Amygdala (tissue), 56 donors: ENCODE results near the gene DTNBP1.
"Not testable (repeated sequence)": the region's sequence is repeated elsewhere in the genome, so short reads cannot be mapped to it uniquely, and the experiment has no call there.

Source experiments
- DNase-seq, 56 donors: peaks; one replicate each; lab custom pipeline; 2025; lab: John Stamatoyannopoulos, UW

Gene DTNBP1

DNA sequence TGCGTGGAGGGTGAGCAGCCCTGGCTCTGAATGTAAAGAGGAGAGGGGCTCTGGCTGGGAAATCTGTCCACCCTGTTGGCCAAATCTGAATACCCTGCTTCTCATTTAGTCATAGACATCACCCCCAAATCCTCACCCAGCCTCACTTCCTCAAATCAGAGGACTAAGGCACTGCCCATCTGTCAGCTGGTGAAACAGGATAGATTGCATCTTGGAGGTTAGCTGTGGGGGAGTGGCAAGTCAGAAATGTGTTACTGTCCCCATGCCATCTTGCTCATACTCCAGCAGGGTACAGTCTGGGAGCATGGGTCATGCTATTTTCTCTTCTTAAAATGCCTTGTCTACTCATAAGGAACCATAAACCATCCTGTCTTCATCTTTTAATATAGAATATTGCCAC lies 9.5 kb upstream of the DTNBP1 start:
- no peak for DNase-seq

DNA sequence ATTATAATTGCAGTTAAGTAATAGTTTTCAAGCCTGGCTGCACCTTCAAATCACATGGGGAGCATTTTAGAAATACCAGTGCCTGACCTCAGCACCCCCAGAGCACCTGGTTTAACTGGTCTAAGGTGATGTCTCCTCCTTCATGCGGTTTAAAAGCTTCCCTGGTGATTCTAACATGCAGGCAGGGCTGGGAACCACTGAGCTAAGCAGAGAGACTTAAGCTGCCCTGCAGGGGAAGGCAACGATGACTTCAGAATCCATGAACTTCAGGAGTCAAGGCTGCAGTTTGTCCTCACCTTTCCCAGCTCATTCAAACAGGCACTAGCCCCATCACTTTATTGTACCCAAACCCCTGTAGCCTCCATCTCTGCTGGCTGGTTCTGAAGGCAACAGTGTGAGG lies 6.1 kb upstream of the DTNBP1 start:
- DNase-seq: no peak

DNA sequence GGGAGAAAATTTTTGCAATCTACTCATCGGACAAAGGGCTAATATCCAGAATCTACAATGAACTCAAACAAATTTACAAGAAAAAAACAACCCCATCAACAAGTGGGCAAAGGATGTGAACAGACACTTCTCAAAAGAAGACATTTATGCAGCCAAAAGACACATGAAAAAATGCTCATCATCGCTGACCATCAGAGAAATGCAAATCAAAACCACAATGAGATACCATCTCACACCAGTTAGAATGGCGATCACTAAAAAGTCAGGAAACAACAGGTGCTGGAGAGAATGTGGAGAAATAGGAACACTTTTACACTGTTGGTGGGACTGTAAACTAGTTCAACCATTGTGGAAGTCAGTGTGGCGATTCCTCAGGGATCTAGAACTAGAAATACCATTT lies 4.1 kb upstream of the DTNBP1 start:
- DNase-seq: not testable (repeated sequence)

DNA sequence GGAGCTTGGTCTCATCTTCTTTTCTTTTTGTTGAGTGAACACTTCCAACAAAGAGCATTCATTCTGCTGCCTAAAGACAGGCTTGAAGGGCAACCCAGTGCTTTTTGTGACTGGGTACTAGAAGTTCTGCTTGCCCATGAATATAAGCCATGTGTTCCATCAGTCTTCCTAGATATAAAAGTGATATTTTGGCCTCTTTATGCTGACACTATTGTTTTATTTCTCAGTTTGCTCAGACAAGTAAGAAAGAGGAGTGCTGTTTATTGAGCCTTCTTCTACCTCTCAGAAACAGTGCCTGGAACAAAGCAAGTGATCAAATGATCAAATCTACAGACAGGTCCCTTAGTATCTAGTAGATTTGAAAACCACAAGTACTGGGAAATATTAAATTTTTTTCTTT lies 2.4 kb upstream of the DTNBP1 start:
- no peak for DNase-seq

DNA sequence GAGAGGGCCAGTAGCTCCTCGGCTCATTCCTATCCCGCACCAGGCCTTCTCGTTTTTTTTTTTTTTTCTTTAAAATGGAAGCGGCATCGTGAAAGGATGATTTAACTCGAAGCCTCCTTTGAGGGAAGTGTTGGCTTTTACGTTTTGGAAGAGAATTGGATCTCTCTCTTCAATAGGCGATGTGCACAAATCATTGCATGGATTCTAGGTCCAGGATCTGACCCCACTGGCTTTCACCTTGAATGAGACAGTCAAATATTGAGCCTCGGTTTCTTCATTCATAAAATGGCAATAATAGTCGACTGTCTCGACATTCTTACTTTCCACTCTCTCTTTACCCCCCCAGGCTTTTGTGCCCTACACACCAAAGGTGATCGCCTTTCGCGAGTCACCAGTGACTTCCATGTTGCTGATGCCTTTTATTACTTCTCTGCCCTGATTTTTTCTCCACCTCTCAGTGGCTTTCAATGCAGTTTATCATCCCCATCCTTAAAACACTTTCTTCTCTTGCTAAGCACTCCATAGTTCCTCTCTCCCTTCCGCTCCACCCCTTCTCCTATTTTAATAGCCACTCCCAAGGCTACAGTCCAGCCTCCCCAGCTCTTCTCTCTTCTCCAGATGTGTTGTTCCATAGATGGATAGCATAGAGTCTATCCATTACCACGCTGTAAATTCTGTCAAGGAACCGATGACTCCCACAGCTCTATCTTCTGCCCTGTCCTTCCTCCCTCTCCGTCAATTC lies 473 bp upstream of the DTNBP1 start:
- DNase-seq: no peak

DNA sequence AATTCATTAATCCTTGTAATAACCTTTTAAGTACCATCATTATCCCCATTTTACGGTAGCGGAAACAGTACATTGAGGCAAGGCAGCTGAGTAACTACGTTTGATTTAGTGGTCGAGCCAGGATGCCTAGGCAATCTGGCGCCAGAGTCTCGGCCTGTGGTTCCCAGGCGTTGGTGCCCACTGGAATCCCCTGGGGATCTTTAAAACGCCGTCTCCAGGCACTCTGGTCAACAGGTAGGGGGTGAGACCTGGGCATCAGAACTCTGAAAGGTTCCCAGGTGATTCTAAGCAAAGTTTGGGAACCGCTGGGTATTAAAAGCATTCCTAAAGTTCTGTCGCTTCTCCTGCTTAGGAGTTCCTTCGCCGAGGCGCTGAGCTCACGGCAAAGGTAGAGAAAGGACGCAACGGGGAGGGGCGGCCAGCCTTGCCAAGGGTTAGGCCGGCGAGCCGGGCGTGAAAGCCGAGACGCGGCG lies 939 bp downstream of the DTNBP1 start:
- no peak for DNase-seq

DNA sequence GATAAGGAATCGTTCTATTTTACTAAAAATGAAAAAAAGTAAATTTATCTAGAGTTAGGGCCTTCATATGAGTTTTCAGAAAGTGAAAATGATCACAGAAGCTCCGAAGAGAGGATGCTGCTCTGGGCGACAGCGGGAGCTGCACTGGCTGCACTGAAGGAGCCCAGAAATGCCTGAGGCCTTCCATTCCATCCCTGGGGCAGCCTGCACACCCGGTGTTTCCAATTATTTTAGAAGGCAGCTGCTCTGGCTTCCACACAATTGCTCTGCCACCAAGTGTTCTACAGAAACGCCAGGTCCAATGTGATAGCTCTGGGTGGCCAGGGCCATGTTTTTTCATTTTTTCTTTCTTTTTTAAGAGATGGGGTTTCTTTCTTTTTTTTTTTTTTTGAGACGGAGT lies 3.6 kb downstream of the DTNBP1 start:
- DNase-seq: no peak

DNA sequence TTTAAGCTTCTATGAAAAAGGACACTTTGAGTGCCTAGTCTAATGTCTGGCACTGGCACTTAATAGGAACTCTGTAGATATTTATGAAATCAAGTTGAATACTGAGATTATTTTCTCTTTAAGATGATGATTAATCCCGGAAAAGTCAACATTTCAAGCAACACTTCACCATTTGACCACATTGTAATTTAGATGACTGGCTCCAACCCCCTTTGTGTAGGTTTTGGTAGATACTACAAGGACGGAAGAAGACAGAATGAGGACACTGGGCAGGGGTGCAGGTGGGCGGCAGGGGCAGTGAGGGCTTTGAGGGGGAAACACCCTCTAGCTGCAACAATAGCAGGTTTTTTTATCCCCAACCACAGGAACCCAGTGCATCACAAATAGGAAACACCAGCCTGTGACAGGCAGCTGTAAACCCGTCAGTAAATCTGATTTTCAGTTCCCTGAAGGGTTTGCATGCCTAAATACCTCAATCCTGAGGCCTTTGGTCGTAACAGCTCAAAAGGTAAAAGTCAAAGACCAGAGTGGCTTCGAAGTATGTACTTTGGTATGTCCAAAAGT lies 4.6 kb downstream of the DTNBP1 start:
- no peak for DNase-seq

DNA sequence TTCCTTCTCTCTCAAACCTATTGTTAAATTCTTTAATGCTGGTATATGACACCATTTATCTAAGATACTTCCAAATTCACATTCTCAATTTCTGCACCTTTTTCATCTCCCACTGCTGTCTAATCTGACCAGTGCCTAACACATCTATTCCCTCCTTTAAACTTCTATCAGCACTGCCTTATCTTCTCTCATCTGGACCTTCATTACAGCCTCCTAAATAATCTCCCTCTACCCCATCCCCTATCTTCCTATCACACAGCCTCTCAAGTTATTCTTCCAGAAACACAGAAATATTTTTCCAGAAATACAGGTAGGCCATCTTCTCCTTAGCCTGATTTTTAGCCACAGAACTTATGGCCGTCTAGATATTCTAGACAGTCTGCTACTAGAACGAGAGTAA lies 5.5 kb downstream of the DTNBP1 start:
- no peak for DNase-seq

DNA sequence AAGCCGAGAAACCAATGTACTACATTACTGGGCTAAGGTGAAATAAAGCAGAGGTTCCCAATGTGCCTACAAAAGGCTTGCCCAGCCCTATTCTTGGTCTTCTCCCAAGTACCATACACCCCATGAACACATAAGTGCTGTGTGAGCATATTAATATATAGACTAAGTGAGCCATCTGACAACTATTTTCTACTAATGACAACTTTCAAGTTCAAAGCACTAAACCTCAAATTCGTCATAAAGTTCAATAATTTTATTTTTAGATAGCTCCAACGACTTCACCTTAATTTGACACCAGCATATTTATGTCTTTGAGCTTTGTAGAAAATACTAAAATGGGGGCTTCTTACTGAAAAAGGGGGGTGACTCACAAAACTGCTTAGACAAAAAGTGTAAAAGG lies 6.7 kb downstream of the DTNBP1 start:
- no peak for DNase-seq

DNA sequence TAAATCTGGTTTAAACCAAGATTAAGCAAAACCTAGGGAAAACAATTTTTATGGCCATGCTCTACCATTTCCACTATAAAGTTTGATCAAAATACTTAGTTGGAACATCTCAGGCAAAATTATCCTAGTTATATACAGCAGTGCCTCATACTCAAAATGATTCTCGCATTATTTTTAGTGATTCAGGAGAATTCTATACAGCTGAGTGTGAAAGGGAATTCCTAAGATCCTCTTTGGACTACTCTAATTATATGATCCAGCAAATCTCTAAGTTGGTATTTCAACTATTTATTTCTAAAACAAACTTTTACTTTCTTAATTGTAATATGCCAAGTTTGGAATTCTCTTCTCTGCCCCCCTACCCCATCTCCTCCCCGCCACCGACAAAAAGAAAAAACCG lies 8.6 kb downstream of the DTNBP1 start:
- DNase-seq: no peak

DNA sequence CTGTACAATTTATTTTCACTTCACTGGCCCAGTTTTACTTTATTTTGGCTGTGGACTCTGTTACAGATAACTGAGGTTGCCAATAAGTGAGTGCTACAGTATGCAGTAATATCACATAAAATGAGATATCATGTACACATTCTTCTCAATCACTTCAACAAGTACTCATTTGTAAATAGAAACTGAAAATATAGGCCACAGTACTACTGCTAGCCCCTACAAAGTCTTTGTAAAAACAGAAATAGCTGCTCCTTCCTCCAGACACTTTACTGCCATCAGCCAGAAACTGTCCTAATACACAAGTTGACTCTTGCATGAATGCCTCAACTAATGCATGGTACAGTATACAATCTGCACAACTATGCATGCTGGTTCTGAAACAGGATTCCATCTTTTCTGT lies 9.2 kb downstream of the DTNBP1 start:
- no peak for DNase-seq

DNA sequence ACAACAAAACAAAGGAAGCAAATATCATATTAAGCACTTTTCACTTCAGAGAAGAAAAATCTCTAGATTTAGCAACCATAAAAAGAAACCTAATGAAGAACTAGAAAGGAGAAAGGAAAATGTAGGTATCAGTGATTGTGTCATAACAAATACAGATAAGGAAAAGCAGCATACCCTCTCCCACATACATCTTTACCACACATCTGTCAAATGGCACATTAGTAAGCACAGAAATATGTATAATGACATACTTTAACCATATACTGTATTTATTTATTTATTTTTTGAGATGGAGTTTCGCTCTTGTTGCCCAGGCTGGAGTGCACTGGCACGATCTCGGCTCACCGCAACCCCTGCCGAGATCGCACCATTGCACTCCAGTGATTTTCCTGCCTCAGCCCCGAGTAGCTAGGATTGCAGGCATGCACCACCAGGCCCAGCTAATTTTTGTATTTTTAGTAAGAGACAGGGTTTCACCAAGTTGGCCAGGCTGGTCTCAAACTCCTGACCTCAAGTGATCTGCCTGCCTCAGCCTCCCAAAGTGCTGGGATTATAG lies 12.7 kb downstream of the DTNBP1 start:
- not testable (repeated sequence) for DNase-seq

DNA sequence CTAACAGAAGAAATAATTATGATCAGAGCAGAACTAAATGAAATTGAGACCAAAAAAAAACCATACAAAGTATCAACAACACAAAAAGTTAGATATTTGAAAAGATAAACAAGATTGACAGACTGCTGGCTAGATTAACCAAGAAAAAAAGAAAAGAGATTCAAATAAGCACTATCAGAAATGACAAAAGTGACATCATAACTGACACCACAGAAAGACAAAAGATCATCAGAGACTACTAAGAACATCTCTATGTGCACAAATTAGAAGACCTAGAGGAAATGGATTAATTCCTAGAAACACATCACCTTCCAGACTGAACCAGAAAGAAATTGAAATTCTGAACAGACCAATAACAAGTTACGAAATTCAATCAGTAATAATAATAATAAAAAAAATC lies 17.9 kb downstream of the DTNBP1 start:
- DNase-seq: no peak

DNA sequence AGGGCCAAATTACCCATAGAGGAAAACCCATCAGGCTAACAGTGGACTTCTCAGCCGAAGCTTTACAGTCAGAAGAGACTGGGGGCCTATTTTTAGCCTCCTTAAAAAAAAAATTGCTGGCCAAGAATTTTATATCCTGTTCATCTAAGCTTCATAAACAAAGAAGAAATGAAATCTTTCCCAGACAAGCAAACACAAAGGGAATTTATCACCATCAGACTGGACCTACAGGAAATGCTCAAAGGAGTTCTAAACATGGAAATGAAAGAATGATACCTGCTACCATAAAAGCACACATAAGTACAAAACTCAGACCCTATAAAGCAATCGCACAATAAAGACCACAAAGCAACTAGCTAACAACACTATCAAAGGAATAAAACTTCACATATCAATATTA lies 19.3 kb downstream of the DTNBP1 start:
- DNase-seq: no peak

DNA sequence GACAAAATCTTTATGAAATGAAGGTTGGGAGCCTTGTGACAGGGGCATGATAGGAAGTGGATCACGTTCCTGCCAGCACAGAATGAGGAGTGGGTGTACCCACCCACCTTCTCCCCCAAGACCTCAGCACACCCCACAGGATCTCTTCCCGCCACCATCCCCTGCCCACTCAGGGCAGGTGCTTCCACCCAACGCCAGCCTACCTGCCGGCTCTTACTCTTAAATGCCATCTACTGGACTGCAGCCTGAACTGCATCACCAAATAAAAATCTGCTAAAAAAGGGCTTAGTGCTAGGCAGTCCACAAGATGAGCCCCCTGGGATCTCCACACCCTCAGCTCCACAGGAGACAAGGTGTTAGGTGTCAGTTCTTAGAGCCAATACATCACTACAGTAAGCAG lies 20.6 kb downstream of the DTNBP1 start:
- no peak for DNase-seq

DNA sequence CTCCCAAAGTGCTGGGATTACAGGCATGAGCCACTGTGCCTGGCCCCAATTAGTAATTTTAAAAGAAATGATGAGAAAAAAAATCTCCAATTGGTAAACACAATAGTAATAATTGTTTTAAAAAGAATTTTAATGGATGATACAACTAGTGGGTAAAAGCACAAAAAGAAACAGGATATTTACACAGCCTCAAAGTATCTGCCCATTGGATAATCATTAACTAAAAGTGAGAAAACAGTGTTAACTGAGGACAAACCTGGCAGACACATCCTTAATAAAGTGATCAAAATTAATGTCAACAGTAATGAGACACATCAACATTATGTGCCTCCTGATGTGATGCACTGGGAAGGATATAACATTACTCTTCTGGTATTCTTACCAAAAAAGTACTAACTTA lies 24.5 kb downstream of the DTNBP1 start:
- DNase-seq: no peak

DNA sequence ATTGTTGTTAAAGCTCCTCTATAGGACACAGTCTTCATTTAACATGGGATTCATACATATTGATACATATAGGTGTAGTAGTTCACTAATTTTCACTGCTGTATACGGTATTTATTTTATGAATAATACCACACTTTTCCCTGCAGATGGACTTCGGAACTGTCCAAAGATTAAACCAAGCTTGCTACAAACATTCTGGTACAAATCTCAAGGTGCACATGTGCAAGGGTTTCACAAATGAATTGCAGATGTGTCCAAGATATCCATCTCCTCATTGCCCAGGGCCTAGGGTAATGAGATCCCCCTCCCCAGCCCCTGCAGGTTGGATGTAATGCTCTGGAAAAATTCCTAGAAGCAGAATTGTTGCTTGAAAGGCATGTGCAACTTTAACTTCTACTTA lies 31.4 kb downstream of the DTNBP1 start:
- DNase-seq: no peak

DNA sequence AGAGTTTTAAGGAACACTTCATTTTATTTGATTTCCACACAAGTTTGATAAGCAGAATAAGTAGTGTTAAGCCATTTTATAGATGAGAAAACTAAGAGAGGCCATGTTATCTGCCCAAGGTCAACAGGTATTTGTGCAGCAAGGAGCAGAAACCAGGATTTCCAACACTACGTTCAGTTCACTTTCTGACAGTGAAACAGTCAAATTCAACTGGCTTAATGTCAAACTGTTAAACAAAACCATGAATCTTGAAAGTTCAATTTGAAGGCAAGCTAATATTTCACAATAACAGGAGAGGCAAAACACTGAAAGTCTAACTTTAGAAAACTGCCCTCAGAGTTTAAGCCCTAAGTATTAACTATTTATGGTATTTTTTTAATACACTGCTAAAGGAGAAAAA lies 32.6 kb downstream of the DTNBP1 start:
- DNase-seq: no peak

DNA sequence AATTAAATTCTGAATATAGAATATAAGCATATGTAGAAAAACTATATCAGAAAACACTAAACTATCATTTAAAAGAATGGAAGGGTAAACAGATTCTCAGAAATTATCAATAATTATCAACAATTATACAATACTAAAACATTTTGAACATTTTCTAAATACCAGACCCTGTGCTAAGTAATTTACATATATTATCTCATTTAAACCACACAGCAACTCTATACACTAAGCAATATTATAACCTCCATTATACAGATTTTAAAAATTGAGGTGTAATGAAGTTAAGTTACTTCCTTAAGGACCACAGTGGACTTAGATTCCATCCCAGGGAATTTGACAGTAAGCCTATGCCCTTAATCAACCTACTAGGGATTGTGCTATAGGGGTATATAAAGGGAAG lies 33.3 kb downstream of the DTNBP1 start:
- no peak for DNase-seq

DNA sequence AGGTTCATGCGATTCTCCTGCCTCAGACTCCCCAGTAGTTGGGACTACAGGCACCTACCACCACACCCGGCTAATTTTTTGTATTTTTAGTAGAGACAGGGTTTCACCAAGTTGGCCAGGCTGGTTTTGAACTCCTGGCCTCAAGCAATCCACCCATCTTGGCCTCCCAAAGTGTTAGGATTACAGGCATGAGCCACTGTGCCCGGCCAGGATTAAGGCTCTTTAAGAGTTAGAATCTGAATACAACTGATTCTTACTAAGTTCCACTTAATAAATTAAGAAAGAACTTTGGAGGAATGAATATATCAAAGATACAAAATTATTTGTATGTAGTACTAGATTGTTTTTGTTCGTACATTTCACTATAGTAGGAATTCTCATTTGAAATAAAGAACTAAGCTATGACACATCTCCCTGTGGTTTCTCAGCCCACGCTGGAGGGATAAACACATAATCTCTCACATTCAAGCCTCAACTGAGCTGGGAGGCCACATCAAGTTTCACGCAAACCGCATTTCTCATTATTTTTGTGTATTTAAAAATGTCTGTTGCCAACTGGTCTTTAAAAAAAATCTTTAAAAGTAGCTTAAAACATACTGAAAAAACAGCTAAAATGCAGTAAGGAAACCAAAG lies 34.2 kb downstream of the DTNBP1 start:
- DNase-seq: peak in 1 of 56 donors; percentile 14

DNA sequence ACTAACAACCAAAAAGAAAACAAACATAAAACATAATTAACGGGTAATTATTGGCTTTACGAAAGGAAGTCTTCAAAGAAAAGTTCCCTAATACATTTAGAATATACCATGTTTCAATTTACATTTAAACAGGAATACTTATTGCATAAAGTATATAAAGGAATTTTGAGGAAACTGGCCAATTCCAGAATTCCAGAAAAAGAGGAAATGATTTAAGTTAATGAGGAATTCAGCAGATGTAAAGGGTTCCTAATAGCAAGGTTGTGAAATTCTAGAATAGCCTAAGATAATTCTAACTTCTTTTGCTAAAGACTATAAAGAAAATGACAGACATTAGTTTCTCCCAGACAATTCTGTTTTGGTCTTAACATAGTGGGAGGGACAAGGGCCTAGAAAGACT lies 35.0 kb downstream of the DTNBP1 start:
- no peak for DNase-seq
